NCI-H146 treated with DMSO at 0.1 percent for 48 hours (cell line): ENCODE measurements around the gene ARRDC4.
A peak's percentile ranks its signal among the peaks of the same experiment; 100 is the strongest.

Experiments
- DNase-seq: peaks from one replicate; lab custom pipeline; 2025; ENCODE audit not compliant: unreplicated experiment; lab: John Stamatoyannopoulos, UW

ARRDC4 gene, protein sequence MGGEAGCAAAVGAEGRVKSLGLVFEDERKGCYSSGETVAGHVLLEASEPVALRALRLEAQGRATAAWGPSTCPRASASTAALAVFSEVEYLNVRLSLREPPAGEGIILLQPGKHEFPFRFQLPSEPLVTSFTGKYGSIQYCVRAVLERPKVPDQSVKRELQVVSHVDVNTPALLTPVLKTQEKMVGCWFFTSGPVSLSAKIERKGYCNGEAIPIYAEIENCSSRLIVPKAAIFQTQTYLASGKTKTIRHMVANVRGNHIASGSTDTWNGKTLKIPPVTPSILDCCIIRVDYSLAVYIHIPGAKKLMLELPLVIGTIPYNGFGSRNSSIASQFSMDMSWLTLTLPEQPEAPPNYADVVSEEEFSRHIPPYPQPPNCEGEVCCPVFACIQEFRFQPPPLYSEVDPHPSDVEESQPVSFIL

GRCh38 chr15:97960364-97961066 lies at the start of gene ARRDC4:
TSS of gene ARRDC4 (plus strand) at chr15:97960703. CDS start at chr15:97960862, 159 bp downstream.
- DNase-seq, result peak; percentile 99

- DNase-seq, result no peak
Measured at GRCh38 chr15:97914711-97915110, 45.8 kb upstream of the ARRDC4 start.

- DNase-seq, result no peak
Measured at GRCh38 chr15:97915261-97915660, 45.2 kb upstream of the ARRDC4 start.

- DNase-seq, result no peak
Measured at GRCh38 chr15:97921296-97921865, 39.1 kb upstream of the ARRDC4 start.

GRCh38 chr15:97929456-97930229 lies 30.9 kb upstream of the ARRDC4 start:
- DNase-seq, result no peak

DNA sequence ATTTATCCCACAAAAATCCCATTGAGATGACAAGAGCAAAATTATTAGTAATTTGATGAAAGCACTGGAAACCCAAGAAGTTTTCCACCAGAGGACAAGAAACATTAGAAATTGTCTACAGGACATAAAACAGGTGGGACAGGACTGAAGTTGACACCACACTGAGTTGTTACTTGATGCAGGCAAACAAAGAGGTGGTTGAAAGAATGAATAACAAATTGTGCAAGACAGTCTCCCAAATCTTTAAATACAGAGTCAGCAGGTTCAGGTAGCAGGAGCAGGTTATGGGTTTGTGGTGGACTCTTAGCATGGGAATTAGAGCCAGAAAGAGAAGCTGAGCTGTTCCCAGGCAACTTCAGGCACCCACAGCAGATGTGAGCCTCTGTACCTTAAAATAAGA lies 30.3 kb upstream of the ARRDC4 start:
- DNase-seq, result no peak

DNA sequence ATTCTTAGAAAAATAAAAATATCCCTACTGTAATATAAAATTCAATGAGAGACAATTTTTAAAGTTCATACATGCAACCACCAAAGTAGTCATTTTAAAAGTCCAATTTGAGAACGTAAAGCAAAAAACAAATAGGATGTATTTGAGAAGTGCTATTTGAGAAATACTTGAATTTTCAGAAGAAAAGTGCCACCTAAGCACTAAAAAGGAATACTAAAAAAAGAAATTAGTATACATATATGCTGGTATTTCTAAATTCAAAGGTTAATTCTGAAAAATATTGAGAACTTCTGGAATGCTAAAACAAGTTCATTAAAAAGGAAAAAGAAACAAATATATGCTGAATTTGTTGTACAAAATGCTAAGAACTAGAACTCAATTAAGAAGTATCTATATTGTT lies 29.2 kb upstream of the ARRDC4 start:
- DNase-seq, result no peak

GRCh38 chr15:97933589-97933988 lies 26.9 kb upstream of the ARRDC4 start:
- DNase-seq, result no peak

GRCh38 chr15:97940993-97941392 lies 19.5 kb upstream of the ARRDC4 start:
- no peak for DNase-seq

DNA sequence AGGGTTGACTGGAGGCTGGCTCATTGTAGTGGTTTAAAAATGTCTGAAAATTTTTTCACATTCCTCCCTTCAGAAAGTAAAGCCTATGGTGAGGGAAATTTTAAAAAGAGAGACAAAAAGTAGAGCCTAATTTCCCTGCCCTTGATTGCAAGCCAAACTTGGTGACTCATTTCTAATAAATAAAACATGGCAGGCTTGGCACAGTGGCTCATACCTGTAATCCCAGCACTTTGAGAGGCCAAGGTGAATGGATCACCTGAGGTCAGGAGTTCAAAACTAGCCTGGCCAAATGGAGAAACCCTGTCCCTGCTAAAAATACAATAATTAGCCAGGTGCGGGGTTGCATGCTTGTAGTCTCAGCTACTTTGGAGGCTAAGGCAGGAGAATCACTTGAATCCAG lies 18.9 kb upstream of the ARRDC4 start:
- DNase-seq, result no peak

DNA sequence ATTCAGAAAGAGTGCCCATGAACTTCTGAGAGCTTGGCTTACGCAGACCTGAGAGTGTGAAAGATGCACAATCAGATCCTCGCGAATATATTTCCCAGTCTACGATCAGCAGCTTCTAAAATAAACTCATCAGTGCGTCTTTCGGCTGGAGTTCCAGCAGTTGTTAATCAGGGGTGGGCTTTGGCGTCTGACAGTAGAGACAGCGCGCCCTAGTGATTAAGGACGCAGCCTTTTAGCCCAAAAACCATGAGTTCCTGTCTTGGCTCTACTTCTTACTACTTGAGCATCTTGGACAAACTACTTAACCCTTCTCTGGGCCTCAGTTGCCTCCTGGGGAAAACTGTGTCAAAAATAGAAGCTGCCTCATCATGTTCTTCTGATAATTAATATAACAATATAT lies 15.8 kb upstream of the ARRDC4 start:
- DNase-seq, result no peak

GRCh38 chr15:97947465-97948260 lies 12.8 kb upstream of the ARRDC4 start:
- no peak for DNase-seq

GRCh38 chr15:97953254-97953653 lies 7.2 kb upstream of the ARRDC4 start:
- no peak for DNase-seq

DNA sequence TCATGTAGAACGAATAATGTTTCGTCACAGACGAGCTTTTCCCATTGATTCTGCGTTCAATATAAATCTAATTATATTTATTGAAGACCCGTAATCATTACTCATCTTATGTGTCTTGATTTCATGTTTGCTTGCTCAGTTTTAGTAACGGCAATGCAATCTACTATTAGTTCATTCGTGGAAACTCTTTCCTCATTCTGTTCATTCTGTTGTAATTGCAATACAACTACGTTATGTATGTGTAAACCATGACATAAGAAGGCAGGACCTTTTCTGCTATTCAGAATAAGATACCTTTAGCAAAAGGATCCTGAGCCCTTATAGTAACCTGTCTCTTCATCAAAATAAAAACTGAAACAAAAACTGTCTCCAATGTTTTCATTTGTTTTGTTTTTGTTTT lies 6.8 kb upstream of the ARRDC4 start:
- DNase-seq, result no peak

DNA sequence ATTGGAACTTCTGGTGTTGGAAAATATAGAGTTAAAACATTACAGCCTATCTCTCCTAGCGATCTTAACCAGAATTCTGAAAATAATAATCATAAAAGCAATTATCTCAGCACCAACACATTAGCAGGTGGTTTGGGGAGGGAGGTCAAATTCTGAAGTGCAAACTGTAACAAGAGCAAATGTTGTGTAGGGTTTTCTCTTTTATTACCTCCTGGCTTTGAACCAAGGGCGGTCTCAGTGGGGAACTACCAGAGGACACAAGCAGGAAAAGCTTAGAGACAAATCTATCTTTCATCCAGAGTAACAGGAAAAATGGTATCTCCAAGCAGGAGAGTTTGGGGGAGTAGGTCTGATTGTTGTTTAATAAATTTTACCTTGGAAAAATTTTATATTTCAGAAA lies 5.5 kb upstream of the ARRDC4 start:
- DNase-seq, result no peak

DNA sequence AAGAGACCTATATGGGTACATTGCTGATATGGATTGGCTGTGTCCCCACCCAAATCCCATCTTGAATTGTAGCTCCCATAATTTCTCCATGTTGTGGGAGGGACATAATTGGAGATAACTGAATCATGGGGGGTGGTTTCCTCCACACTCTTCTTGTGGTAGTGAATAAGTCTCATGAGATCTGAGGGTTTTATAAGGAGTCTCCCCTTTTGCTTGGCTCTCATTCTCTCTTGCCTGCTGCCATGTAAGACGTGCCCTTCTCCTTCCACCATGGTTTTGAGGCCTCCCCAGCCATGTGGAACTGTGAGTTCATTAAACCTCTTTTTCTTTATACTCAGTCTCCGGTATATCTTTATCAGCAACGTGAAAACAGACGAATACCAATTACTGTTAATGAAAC lies 5.0 kb upstream of the ARRDC4 start:
- no peak for DNase-seq

DNA sequence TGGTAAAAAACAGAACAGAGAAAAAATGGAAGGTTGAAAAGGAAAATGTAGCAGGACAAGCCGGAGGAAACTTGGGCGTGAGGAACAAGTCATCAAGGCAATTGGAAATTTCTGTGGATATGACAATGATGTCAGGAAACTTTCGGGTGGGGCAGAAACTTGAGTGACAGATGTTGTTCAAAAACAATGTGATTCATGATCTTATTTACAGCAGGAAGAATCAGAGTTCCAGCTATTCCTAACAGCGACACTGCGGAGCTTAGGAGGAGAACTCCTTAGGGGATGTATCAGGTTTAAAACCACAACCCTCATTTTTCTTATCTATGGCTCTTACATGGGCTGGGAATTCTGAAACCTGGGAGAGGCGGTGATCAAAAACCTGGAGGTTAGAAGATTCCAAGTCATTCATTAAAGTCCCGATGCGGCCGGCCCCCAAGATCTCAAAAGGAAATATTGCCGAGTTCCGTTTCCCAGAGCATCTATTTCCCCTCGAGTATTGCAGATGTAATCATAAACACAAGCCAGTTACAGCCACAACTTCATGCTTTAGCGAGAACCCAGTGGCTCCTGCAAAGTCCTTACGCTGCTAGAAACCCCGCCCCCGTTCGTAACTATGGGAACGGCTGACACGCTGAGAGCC lies 659 bp upstream of the ARRDC4 start:
- DNase-seq, result no peak

DNA sequence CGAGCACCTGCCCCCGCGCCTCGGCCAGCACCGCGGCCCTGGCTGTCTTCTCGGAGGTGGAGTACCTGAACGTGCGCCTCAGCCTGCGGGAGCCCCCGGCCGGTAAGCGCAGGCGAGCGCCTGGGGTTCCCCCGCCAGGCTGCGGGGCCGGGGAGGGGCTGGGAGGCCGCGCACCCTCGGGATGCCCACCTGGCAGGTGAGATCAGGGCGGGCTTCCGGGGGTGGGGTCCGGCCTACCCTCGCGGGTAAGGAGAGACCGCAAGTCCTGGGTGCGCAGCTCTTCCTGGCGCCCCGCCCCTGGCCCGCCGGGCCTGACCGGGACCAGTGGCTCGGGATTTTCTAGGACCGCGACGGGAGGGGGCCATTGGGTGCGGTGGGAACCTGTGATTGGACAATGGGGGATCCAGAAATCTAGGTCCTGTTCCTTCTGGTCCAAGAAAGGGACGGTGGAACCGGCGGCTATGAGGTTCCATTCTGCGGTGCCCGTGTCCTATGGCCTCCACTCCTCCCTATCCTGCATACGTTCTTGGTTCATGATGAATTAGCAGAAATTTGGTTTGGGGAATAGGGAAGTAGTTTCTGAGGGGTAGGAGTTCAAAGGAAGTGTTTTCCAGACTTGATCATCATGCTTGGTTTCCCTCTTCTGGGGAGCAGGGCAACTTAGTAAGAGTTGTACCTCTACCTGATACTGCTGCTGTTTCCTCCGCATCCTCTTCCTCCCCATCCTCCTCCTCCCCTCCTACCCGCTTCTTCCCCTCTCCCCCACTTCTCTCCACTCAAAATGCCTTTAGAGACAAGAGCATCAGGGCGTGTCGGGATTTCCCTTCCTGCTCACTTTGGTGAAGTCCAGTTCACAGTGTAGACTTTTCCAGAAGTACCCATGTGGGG lies 808 bp downstream of the ARRDC4 start:
- no peak for DNase-seq

GRCh38 chr15:97962263-97962662 lies 1.8 kb downstream of the ARRDC4 start:
- no peak for DNase-seq
